Gastrocnemius medialis (tissue), 4 donors: ENCODE measurements around the gene VCAN.

Source experiments
- POLR2A ChIP-seq, 2 donors: fragments of 450-650 bp; IDR thresholded peaks; one replicate each; pipeline ENCODE4 v1.6.1; 2017; ENCODE audit warnings: antibody characterized with exemption in 2 of 2, mild to moderate bottlenecking in 2 of 2, moderate library complexity in 2 of 2
- TF ChIP-seq, protein P1 (sequence below), 5 experiments: fragments of 450-650 bp in 3 of 5; fragments of 200-600 bp in 2 of 5; sonication (generic) in 2 of 5; IDR thresholded peaks in 4 of 5; conservative IDR thresholded peaks in 1 of 5; 1 replicate in 4 of 5; 2 replicates in 1 of 5; pipeline ENCODE4 v1.5.1; 2016 to 2019; ENCODE audit warnings: antibody characterized with exemption in 5 of 5, mild to moderate bottlenecking in 3 of 5, moderate library complexity in 3 of 5

DNA sequence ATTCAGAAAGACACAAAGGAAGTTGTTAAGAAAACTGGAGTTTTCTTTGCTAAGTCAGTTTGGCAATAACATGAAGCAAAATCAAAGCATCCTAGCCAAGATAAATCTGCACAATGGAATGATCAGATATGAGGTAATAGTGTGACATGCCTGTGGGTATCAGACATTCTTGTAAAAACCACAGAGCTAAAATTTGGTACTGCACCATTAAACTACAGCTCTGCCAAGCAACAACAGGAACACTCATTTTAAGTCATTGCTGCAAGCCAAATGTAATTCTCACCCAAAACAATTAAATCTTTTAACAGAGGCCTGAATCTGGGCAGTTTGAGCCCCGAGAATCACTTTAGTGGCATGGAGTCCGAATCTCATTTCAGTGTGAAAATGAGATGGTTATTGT lies 96.6 kb downstream of the VCAN start:
- TF ChIP-seq, protein P1, sequence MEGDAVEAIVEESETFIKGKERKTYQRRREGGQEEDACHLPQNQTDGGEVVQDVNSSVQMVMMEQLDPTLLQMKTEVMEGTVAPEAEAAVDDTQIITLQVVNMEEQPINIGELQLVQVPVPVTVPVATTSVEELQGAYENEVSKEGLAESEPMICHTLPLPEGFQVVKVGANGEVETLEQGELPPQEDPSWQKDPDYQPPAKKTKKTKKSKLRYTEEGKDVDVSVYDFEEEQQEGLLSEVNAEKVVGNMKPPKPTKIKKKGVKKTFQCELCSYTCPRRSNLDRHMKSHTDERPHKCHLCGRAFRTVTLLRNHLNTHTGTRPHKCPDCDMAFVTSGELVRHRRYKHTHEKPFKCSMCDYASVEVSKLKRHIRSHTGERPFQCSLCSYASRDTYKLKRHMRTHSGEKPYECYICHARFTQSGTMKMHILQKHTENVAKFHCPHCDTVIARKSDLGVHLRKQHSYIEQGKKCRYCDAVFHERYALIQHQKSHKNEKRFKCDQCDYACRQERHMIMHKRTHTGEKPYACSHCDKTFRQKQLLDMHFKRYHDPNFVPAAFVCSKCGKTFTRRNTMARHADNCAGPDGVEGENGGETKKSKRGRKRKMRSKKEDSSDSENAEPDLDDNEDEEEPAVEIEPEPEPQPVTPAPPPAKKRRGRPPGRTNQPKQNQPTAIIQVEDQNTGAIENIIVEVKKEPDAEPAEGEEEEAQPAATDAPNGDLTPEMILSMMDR (IDR thresholded peaks at IDR 0.05 in 4 of 5, conservative IDR thresholded peaks at IDR 0.05 in 1 of 5), result no peak
- TF ChIP-seq POLR2A (IDR thresholded peaks at IDR 0.05), result no peak
